HG02610 (cell line): ENCODE data around the gene EIF4G3.

Experiments
- ATAC-seq: cut with Tn5 transposase; IDR thresholded peaks from one replicate; pipeline ENCODE4 v1.9.1; 2021; ENCODE audit warnings: mild to moderate bottlenecking, moderate library complexity; ENCODE audit not compliant: unreplicated experiment

EIF4G3 gene

DNA sequence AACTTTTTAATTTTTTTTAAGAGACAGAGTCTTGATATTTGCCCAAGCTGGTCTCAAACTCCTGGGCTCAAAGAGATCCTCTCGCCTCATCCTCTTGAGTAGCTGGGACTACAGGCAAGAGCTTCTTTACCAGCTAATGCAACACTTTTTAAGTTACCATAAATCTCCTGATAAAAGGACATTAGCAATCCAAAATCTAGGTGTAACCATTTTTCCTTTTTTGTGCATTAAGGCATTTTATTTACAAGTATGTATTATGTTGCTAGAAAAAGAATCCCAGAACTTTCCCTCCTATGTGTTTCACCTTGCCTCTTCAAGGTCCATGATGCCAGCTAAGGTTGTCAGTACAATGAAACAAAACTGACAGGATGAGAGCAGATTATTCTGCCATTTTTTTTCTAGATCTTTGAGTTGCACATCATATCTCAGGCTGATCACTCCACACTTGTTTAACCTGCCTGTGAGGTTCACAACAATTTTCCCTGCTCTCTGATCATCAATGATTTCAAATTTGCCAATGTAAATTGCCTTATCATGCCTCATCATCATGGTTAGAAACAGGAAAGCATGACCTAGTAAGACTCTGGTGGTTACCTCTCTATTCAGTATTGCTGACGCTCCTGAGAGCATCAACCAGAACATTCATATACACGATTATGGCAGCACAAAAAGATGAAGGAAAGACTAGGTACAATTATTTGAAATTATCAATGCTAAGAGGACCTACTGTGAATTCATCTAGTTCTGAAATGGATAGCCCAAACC, 173.2 kb downstream of the EIF4G3 start:
- no peak for ATAC-seq

DNA sequence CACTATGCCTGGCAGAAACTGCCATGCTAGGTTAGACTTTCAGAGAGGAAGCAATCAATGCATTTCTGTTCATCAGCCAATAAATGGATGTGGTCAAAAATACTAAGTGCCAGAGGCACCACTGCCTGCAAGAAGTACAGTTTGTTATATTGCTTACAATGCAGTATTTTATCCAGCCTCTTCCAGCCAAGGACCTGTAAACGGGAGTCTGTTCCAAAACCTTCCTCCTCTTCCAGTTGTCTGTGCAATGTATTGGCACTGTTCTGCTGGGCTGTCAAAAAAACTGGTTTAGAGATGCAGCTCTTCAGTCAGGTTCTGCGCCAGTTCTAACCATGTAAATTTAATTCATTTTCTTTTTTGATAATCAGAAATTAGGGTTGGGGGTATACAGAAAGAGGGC, 175.7 kb downstream of the EIF4G3 start:
- no peak for ATAC-seq

DNA sequence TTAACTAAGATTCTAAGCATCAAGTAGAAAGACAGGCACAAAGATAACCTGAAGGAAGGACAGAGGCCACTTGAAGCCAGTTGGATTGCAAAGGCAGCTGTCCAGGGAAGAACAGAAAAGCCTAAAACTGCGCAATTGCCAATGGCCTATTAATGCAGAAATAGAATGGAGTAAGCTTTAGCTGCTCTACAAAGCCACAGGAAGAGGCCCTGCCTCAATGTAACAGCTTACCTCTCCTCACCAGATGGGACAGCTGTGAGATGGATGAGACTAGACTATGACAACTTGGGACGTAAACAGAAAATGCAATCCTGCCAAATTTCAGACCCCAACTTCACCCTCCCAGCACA, 176.5 kb downstream of the EIF4G3 start:
- ATAC-seq = no peak

DNA sequence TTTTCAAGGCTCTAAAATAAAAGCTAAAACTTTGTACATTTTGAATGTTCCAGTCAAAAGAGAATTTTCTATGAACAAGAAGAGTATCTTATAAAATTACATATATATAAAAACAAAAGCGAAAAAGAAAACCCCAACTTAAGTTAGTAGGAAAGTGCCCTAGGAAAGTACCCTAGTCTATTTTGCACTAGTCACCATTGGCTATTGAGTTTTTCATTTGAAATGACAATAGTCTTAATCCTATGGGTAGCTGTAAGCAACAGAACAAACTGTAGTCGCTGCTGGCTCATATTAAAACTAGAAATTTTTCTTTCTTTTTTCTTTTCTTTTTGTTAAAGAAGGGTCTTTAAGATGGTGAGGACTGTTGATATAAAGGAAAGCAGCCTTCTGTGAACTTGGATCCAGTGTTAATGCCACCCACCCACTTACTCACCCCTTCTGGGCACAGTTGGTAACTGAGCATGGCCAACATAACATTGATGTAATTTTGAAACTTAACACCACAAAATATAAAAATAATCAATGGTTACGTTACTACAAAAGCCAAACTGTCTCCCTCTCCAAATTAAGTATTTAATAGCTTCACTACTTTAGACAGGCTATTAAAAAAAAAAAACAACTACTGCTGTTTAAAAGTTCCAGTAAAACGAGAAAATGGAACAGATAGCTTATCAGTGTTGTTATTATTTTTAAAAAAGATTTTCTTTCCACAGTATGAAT, 177.0 kb downstream of the EIF4G3 start:
- no peak for ATAC-seq

DNA sequence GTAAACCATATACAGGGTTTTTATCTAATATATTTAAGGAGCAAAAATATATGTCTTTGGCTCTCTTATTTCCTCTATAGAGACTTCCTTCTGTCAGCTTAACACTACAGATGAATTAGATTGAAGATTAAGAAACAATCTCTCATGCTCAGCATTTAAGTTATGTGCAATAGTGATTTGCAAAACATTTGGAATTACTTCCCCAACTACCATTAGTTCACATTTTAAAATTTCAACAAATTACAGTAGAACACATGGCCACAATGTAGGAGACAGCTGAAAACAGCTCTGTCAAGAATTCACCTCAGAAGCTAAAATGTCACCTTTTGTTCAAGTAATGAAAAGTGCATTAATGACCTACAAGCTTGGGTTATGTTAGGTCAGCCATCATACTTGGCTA, 177.9 kb downstream of the EIF4G3 start:
- no peak for ATAC-seq

DNA sequence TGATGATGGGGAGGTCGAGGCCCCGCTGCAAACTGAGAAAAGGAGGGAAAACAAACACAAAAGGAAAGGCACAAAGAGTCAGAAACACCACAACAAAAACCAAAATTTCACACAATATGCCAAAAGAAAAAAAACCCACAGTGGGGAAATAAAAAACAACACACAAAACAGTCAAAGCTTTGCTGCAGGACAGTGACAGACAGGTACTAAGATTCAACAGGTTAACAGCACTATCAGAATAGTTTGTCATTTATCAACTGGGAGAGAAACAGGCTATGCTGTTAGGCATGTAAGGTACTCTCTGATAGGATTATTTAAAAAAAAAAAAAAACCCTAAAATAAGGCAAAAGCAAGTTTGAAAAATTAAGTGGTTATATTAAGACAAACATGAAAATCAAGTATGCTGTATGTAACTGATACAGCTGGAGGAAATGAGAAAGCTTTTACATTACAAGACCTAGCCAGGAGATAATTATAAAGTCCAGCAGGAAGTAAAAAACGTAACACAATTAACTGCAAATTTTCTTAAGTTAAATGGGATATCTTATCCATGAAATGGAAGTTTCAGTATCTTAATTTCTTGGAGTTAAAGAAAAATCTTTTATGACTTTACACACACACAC, 179.0 kb downstream of the EIF4G3 start:
- no peak for ATAC-seq

DNA sequence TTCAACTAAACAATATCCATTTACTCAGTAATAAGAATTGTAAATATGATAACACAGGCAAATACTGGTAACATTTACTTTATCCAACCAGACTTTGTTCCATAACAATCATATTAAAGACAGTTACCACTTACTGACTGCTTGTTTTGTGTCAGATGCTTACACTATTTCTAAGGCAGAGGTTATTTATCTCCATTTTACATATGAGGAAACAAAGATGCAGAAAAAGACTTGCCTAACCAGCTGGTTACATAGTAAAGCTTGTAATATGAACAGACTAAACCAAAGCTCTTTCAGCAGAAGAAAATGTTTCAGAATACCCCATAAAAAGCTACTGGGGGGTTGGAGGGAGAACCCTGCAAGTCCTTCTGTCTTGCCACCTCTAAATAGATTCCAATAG, 180.1 kb downstream of the EIF4G3 start:
- ATAC-seq = no peak

DNA sequence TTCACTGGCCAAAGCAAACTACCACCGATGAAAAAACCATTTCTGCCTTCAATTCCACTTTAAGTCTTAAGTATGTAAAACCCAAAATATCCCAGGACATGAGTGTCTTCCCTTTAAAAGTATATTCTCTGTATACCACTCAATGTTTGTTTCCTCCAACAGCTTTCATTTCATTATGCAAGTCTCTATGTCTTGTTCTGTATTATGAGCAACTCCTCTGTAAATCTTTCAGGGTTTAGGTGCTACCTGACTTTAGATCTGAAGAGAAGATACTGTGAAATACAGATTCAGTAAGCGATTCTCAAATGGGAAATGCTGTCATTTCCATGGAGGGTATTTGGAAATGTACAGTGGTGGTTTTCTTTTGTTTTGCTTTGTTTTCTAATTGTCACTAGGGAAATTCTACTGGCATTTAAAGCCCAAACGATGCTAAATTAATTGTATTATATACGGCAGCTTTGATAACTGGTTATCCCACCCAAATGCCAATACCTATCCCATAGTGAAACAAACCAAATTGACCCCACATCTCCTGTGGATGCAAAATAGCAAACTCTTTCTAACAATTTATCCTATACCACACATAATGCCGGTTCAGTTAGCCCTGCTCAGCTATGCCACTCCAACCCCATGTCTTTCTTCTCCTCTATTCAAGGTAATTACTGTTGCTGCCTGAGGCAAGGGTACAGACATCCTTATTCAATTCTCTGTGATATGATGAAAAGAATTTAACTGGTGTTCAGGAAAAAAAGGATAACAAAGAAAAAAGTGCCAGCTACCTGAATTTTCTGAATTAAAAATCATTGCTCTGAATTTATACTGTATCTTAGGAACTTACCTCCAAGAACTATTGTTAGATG, 182.8 kb downstream of the EIF4G3 start:
- no peak for ATAC-seq

DNA sequence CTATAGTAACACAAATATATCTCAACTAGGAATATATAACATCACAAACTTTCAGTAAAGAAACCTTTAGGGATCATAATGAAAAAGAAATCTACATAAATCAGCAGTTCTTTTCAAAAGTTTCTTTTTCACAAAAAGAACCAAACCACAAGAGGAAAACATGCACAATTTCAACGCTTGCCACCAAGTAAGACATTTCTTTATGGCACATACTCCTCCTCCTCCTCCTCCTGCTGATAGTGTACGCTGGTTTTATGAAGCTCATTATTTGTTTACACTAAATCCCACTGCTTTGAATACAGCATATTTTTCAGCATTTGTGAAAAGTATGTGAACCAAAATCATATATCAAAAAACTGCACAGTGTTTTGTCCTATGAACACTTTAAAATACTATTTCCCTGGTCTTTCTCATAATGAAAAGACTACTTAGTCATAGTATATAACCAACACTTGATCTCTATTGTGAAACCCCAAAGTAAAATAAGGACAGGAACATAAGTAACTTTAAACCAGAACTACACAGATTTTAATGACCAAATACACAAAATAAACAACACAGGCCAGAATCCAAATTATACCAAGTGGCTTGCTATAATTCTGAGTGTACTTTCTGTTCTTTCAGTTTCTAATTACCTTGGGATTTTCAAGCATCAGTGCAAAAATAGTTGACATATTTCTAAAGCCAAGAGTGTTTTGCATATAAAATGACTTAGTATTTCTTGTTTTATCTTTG, 184.2 kb downstream of the EIF4G3 start:
- no peak for ATAC-seq

DNA sequence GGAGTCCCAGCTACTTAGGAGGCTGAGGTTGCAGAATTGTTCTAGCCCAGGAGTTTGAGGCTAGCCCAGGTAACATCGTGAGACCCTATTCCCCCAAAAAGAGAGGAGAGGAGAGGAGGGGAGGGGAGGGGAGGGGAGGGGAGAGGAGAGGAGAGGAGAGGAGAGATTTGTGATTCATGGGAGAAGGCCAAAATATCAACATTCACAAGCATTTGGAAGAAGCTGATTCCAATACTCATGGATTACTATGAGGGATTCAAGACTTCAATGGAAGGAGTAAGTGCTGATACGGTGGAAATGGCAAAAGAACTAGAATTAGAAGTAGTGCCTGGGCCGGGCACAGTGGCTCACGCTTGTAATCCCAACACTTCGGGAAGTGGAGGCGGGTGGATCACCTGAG, 187.8 kb downstream of the EIF4G3 start:
- no peak for ATAC-seq

DNA sequence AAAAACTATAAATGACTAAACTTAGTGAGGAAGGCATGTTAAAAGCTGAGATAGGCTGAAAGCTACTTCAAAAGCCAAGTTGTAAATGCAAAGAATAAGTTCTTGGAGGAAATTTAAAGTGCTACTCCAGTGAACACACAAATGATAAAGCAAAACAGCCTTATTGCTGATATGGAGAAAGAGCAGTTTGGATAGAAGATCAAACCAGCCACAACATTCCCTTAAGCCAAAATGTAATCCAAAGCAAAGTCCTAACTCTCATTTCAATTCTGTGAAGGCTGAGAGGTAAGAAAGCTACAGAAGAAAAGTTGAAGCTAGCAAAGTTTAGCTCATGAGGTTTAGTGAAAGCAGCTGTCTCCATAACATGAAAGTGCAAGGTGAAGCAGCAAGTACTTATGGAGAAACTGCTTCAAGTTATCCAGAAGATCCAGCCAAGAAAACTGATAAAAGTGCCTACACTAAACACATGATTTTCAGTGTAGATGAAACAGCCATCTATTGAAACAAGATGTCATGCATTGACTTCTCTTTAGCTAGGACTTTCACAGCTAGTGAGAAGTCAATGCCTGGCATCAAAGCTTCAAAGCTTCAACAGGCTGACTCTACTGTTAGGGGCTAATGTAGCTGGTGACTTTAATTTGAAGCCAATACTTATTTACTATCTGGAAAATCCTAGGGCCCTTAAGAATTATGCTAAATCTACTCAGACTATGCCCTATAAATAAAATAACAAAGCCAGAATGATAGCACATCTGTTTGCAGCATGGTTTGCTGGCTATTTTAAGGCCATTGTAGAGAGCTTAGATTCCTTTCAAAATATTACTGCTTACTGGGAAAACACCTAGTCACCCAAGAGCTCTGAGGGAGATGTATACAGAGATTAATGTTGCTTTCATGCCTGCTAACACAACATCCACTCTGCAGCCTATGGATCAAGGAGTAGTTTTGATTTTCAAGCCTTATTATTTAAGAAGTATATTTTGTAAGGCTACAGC, 188.6 kb downstream of the EIF4G3 start:
- no peak for ATAC-seq

DNA sequence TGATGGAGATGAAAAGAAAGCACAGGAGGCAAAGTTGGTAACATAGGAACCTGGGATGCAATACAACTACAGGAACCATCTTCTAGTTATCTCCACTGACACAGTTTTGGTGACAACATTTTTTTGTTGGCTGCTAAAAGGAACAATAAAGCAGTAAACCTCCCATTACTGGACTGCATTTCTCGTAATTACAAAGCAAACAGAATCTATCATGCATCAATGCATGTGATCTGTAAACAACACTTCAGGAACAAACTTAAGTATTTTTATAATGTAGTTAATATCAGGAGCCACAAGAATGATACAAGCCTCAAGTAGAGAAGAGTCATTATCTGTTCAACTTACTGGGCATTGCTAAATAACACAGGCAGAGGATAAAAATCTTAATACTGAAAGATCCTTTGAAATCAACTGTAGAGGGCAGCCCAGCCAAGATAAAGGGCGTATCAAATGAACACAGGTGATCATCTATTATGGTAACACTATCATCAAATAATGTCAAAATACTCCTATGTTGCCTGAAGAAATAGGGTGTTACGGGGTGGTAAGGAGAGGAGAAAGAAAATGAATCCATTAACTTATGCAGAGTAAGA, 193.3 kb downstream of the EIF4G3 start:
- no peak for ATAC-seq

DNA sequence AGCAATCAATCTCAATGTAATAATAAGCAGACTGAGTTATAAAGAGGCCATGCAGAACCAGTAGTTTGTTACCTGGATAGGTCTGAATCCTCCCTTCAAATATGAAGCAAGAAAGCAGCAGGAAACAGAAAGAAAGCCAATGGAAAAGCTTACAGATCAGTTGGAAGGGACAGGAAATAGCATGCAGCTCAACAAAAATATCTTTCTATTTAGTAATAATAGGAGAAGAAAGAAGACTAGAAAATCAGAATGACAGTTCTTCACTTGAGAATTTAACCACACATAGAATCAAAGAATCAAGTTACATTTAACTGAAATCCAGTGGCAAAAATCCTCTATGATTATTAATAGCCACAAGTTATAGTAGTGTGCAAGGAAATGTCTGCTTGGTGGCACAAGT, 194.4 kb downstream of the EIF4G3 start:
- no peak for ATAC-seq

DNA sequence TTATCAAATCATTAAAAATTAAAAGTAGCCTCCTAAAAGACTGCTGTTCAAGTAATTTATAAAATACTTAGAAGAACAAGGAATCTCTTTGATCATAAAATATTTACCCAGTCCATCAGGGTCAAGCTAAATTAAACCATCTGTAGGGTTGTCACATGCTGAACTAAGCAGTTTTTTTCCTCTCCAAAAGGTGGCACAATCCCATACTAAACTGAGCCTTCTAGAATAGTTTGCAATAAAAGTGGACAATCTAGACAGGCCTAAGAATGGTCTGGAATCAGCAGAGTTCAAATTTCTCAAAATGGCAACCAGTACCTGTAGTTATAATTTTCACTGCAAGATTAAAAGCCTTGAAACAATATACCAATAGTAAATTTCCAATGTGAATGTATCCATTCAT, 194.8 kb downstream of the EIF4G3 start:
- no peak for ATAC-seq

DNA sequence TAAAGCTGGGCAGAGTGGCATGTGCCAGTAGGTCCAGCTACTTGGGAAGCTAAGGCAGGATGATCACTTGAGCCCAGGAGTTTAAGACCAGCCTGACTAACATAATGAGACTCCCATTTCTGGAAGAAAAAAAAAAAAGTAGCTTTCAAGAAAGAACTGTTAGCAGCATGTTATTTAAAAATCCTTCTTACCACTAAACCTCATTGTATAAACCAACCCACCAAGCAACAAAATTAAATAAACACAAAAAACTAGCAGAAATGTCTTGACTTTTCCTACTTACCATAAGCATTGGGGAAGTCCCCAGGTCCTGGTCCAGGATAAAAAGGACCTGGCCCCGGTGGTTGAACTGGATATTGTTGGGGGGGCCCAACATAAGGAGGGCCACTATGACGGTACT, 196.6 kb downstream of the EIF4G3 start:
- no peak for ATAC-seq

DNA sequence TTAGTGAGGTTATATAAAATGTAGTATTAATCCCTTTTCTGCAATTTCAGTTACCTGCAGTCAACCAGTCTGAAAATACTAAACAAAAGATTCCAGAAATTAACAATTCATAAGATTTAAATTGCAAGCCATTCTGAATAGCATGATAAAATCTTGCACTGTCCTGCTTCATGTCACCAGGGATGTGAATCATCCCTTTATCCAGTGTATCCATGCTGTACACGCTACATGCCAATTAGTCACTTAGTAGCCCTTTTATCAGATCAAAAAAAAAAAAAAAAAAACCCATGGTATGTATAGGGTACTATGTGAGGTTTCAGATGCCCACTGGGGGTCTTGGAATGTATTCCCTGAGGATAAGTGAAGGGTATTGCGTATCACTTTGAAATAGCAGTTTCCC, 198.3 kb downstream of the EIF4G3 start:
- no peak for ATAC-seq

DNA sequence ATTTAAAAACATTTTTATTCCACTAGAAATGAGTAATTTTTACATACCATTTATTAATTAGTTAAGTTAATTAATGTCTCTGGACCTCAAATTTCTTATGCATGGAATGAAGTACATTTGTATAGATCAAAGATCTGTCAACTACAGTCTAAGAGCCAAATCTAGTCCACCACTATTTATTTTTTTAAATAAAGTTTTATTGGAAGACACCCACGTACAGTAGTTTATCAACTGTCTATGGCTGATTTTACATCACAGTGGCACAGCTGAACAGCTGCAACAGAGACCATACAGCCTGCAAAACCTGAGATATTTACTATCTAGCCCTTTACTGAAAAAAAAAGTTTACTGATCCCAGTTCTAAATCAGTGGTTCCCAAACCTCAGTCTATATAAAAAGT, 201.0 kb downstream of the EIF4G3 start:
- ATAC-seq = no peak

DNA sequence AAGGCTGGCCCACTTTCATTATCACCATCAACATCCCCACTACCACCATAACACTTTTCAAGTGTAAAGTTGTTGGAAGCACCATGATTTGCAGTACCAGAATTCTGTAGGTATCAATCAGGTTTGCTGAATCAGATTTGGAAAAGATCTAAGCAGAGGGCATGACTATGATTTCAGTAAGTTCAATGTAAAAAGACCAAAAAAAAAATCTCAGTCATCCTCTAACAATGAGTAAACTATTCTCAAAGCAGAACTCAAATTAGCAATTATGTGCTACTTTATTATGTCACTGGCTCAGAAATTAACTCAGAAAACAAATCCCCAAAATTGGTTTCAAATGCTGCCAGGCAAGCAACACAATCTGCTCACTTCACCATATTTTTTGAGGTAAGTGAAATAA, 201.7 kb downstream of the EIF4G3 start:
- ATAC-seq = no peak

DNA sequence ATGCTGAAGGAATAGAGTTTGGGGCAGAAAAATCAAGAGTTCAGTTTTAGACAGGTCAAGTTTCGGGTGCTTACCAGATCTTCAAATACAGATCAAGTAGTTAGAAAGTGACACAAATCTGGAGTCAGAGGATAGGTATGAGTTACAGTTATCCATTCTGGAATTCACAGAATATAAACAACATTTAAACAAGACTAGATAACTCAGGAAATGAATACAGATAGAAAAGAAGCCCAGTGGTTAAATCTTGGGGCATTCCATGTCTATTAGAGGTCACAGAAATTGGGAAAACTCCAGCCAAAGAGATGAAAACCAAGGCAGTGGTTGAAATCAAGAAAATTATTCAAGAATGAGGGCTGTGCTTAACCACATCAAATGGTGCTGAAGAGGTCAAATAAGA, 202.6 kb downstream of the EIF4G3 start:
- no peak for ATAC-seq
